Tibial nerve (tissue), 4 donors: ENCODE data around the gene VSX2.

ENCODE experiments used
- CTCF ChIP-seq, 5 experiments: fragments of 200-600 bp in 3 of 5; fragments of 450-650 bp in 2 of 5; sonication (generic) in 3 of 5; IDR thresholded peaks; one replicate each; pipeline ENCODE4 v1.5.1; 2016 to 2019; ENCODE audit warnings: antibody characterized with exemption in 5 of 5, mild to moderate bottlenecking in 3 of 5, moderate library complexity in 2 of 5
- EP300 ChIP-seq, 2 donors: sonication (generic); formaldehyde crosslinking; IDR thresholded peaks; one replicate each; pipeline ENCODE4 v1.6.1; 2017; ENCODE audit warnings: antibody characterized with exemption in 2 of 2, mild to moderate bottlenecking in 1 of 2
- POLR2A ChIP-seq, 2 donors: fragments of 450-650 bp; IDR thresholded peaks; one replicate each; pipeline ENCODE4 v1.6.1; 2017; ENCODE audit warnings: antibody characterized with exemption in 2 of 2, mild to moderate bottlenecking in 2 of 2, moderate library complexity in 2 of 2

DNA sequence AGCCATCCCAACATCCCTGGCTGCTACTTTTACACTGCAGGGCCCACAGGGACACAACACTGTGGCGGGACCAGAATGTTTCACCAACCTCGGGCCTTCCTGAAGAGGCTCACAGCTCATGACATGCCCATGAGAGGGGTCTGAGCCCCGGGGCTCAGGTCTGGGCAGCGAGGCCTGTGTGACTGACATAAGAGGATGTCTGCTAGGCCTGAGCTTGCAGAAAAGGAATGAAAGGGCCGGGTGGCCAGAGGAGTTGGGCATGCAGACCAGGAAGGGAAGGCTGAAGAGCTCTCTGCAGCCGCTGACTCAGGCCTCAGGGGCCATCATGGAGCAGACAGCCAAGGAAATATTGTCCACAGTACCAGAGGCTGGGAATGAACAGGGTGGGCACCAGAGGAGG is 18.3 kb upstream of the VSX2 start:
- TF ChIP-seq POLR2A (IDR thresholded peaks at IDR 0.05): no peak
- no peak for TF ChIP-seq CTCF (IDR thresholded peaks at IDR 0.05)
- no peak for TF ChIP-seq EP300 (IDR thresholded peaks at IDR 0.05)
